Measurements from ENCODE around the gene GGA3. TPM values are rescaled to one million over a fixed set of nuclear protein-coding genes. Genes with fewer than 3 reads are reported as not detected.

GGA3 gene
- total RNA-seq, 6 donors from 2014 or later, result 32.3 to 139 (median 55.4) TPM

- H3K4me1 ChIP-seq, result peaks cover 0 to 27% (median 0%) of the 10 kb centered on the region in 4 donors
- no peaks in the 10 kb centered on the region for H3K27me3 ChIP-seq
- H3K36me3 ChIP-seq, result peaks cover 51 to 100% (median 97%) of the 10 kb centered on the region in 4 donors
- no peak overlapping the region for H3K4me3 ChIP-seq
- ATAC-seq (ENCODE audit: low FRiP score in 2 of 2) (peak in 1 of 2 donors; percentile 46), DNase-seq (peak in 1 of 2 donors; percentile 76)
- peak overlapping the region in 1 of 4 donors; percentile 1 for H3K27ac ChIP-seq
- TF ChIP-seq CTCF (IDR thresholded peaks at IDR 0.05) (peak in 4 of 6 experiments; percentile 19 to 48 (median 40)), POLR2AphosphoS5 (IDR thresholded peaks at IDR 0.05) (no peak), POLR2A (IDR thresholded peaks at IDR 0.05) (no peak)
- H3K9me3 ChIP-seq, result no peaks in the 10 kb centered on the region
- WGBS, 2 donors, result 76 to 79% methylated on average over 16 to 23 of the region's 23 CpGs
Observed at GRCh38 chr17:75240394-75241142, 20.8 kb downstream of the GGA3 start.

GRCh38 chr17:75239778-75240393 lies 21.5 kb downstream of the GGA3 start:
- WGBS, 2 donors, result 93 to 94% methylated on average over 21 to 23 of the region's 23 CpGs
- H3K27me3 ChIP-seq, result no peaks in the 10 kb centered on the region
- H3K27ac ChIP-seq, result no peak overlapping the region
- no peaks in the 10 kb centered on the region for H3K9me3 ChIP-seq
- ATAC-seq (ENCODE audit: low FRiP score in 2 of 2) (no peak), DNase-seq (peak in 1 of 2 donors; percentile 62)
- peaks cover 0 to 24% (median 0%) of the 10 kb centered on the region in 4 donors for H3K4me1 ChIP-seq
- no peak for TF ChIP-seq CTCF (IDR thresholded peaks at IDR 0.05)
- no peak for TF ChIP-seq POLR2A (IDR thresholded peaks at IDR 0.05)
- H3K4me3 ChIP-seq, result no peak overlapping the region
- peaks cover 53 to 100% (median 95%) of the 10 kb centered on the region in 4 donors for H3K36me3 ChIP-seq

GRCh38 chr17:75239214-75239613 lies 22.2 kb downstream of the GGA3 start:
- Histone ChIP-seq H3K9me3 (no peaks in the 10 kb centered on the region), H3K4me3 (no peak overlapping the region), H3K36me3 (peaks cover 55 to 100% (median 95%) of the 10 kb centered on the region in 4 donors), H3K27ac (peak overlapping the region in 1 of 4 donors; percentile 42), H3K4me1 (peaks cover 0 to 18% (median 0%) of the 10 kb centered on the region in 4 donors), H3K27me3 (no peaks in the 10 kb centered on the region)
- WGBS, 2 donors, result 91 to 93% methylated on average over 9 to 12 of the region's 12 CpGs
- peak in 1 of 2 donors; percentile 51 for DNase-seq
- ATAC-seq (ENCODE audit: low FRiP score in 2 of 2), result no peak
- no peak for TF ChIP-seq POLR2AphosphoS5 (IDR thresholded peaks at IDR 0.05)
- TF ChIP-seq EP300 (IDR thresholded peaks at IDR 0.05), result no peak
- TF ChIP-seq CTCF (IDR thresholded peaks at IDR 0.05), result no peak
- TF ChIP-seq POLR2A (IDR thresholded peaks at IDR 0.05), result no peak

- ATAC-seq (ENCODE audit: low FRiP score in 2 of 2), result peak; percentile 58 to 76
- Histone ChIP-seq H3K27ac (peak overlapping the region in 1 of 4 donors; percentile 42), H3K9me3 (no peaks in the 10 kb centered on the region), H3K36me3 (peaks cover 55 to 100% (median 95%) of the 10 kb centered on the region in 4 donors), H3K27me3 (no peaks in the 10 kb centered on the region), H3K4me1 (peaks cover 0 to 16% (median 0%) of the 10 kb centered on the region in 4 donors), H3K4me3 (no peak overlapping the region)
- DNase-seq, result peak in 1 of 2 donors; percentile 53
- TF ChIP-seq EP300 (IDR thresholded peaks at IDR 0.05), result no peak
- TF ChIP-seq CTCF (IDR thresholded peaks at IDR 0.05), result peak; percentile 67 to 79 (median 74)
- peak in 1 of 2 donors; percentile 11 for TF ChIP-seq POLR2AphosphoS5 (IDR thresholded peaks at IDR 0.05)
- no peak for TF ChIP-seq POLR2A (IDR thresholded peaks at IDR 0.05)
- 41 to 60% methylated on average over 13 of the region's 13 CpGs for WGBS, 2 donors
Observed at GRCh38 chr17:75238684-75239191, 22.7 kb downstream of the GGA3 start.
